Thyroid gland (tissue), 4 donors: ENCODE data around the gene ABCF2.

Source experiments
- POLR2A ChIP-seq, 2 donors: fragments of 450-650 bp; IDR thresholded peaks; one replicate each; pipeline ENCODE4 v1.6.1; 2017; ENCODE audit warnings: antibody characterized with exemption in 2 of 2, mild to moderate bottlenecking in 2 of 2, moderate library complexity in 1 of 2
- TF ChIP-seq, protein P1 (sequence below), 6 experiments: fragments of 200-600 bp in 3 of 6; fragments of 450-650 bp in 3 of 6; sonication (generic) in 3 of 6; IDR thresholded peaks; one replicate each; pipeline ENCODE4 v1.5.1; 2016 to 2019; ENCODE audit warnings: antibody characterized with exemption in 6 of 6, mild to moderate bottlenecking in 2 of 6, inconsistent platforms in 1 of 6, moderate library complexity in 1 of 6

DNA sequence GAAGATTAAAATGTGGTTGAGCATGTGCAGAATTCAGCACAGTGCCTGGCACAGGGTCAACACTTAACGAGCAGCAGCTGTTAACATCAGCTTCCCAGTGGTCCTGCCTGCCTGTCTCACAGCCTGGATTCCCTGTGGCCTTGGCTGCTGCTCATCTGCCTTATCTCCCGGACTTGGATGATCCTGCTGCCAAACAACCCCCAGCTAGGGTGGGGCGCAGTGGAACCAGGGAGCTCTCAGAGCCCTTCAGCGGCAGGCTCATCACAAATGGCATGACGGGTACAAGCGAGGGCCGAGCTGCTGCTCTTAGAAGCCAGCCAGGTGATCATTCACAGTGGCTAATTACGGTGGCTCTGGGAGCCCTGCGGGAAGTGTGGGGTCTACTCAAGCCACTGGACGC is 34.5 kb upstream of the ABCF2 start:
- TF ChIP-seq, protein P1, sequence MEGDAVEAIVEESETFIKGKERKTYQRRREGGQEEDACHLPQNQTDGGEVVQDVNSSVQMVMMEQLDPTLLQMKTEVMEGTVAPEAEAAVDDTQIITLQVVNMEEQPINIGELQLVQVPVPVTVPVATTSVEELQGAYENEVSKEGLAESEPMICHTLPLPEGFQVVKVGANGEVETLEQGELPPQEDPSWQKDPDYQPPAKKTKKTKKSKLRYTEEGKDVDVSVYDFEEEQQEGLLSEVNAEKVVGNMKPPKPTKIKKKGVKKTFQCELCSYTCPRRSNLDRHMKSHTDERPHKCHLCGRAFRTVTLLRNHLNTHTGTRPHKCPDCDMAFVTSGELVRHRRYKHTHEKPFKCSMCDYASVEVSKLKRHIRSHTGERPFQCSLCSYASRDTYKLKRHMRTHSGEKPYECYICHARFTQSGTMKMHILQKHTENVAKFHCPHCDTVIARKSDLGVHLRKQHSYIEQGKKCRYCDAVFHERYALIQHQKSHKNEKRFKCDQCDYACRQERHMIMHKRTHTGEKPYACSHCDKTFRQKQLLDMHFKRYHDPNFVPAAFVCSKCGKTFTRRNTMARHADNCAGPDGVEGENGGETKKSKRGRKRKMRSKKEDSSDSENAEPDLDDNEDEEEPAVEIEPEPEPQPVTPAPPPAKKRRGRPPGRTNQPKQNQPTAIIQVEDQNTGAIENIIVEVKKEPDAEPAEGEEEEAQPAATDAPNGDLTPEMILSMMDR (IDR thresholded peaks at IDR 0.05) = no peak
- TF ChIP-seq POLR2A (IDR thresholded peaks at IDR 0.05) = no peak
